ENCODE results near the gene OR2A1. TPM values are rescaled to one million over a fixed set of nuclear protein-coding genes. Genes with fewer than 3 reads are reported as not detected.
"Not testable (repeated sequence)": the region's sequence is repeated elsewhere in the genome, so short reads cannot be mapped to it uniquely, and the experiment has no call there.

Gene OR2A1
- polyA plus RNA-seq = not detected

- not testable (repeated sequence) for H3K36me3 Mint-ChIP-seq; DNase-seq; H3K4me3 Mint-ChIP-seq; H3K4me1 Mint-ChIP-seq; H3K9me3 Mint-ChIP-seq; H3K27ac Mint-ChIP-seq; H3K27me3 Mint-ChIP-seq (ENCODE audit: low read depth in 3 of 3)
These were observed at the start of gene OR2A1 for GRCh38 chr7:144311872-144312469. Gene OR2A1, plus strand, starts transcription at chr7:144312419. Its CDS starts 5,706 bp downstream, at chr7:144318125.

- H3K27ac Mint-ChIP-seq = not testable (repeated sequence)
These were observed 47.5 kb upstream of the OR2A1 start, which contains the start of gene OR2A7 for GRCh38 chr7:144264692-144265091. Gene OR2A7, minus strand, starts transcription at chr7:144264792. Its CDS starts 5,164 bp downstream, at chr7:144259628.

GRCh38 chr7:144269188-144269587 is 43.0 kb upstream of the OR2A1 start, which contains the start of gene CTAGE8:
Gene CTAGE8, minus strand, starts transcription at chr7:144269288. Its CDS starts 38 bp downstream, at chr7:144269250.
- H3K4me1 Mint-ChIP-seq; DNase-seq; H3K36me3 Mint-ChIP-seq; H3K4me3 Mint-ChIP-seq; H3K9me3 Mint-ChIP-seq; H3K27ac Mint-ChIP-seq; H3K27me3 Mint-ChIP-seq (ENCODE audit: low read depth in 3 of 3): not testable (repeated sequence)

More at GRCh38 chr7:144264692-144265091, 47.5 kb upstream of the OR2A1 start, which contains the start of gene OR2A7:
- H3K9me3 Mint-ChIP-seq; H3K4me1 Mint-ChIP-seq; H3K36me3 Mint-ChIP-seq; DNase-seq; H3K4me3 Mint-ChIP-seq; H3K27me3 Mint-ChIP-seq (ENCODE audit: low read depth in 3 of 3): not testable (repeated sequence)

- H3K27me3 Mint-ChIP-seq (ENCODE audit: low read depth in 3 of 3); H3K27ac Mint-ChIP-seq; H3K4me1 Mint-ChIP-seq; H3K4me3 Mint-ChIP-seq; H3K9me3 Mint-ChIP-seq; H3K36me3 Mint-ChIP-seq; DNase-seq: not testable (repeated sequence)
These were observed 36.9 kb upstream of the OR2A1 start for GRCh38 chr7:144275281-144275680.

- not testable (repeated sequence) for H3K27ac Mint-ChIP-seq; DNase-seq; H3K4me3 Mint-ChIP-seq; H3K9me3 Mint-ChIP-seq; H3K4me1 Mint-ChIP-seq; H3K27me3 Mint-ChIP-seq (ENCODE audit: low read depth in 3 of 3); H3K36me3 Mint-ChIP-seq
These were observed 32.2 kb upstream of the OR2A1 start for GRCh38 chr7:144280010-144280409.

GRCh38 chr7:144281981-144282380 is 30.2 kb upstream of the OR2A1 start:
- not testable (repeated sequence) for H3K27ac Mint-ChIP-seq; H3K4me1 Mint-ChIP-seq; H3K36me3 Mint-ChIP-seq; H3K4me3 Mint-ChIP-seq; H3K27me3 Mint-ChIP-seq (ENCODE audit: low read depth in 3 of 3); DNase-seq; H3K9me3 Mint-ChIP-seq

GRCh38 chr7:144282490-144282889 is 29.7 kb upstream of the OR2A1 start:
- H3K4me3 Mint-ChIP-seq; DNase-seq; H3K27ac Mint-ChIP-seq; H3K9me3 Mint-ChIP-seq; H3K4me1 Mint-ChIP-seq; H3K36me3 Mint-ChIP-seq; H3K27me3 Mint-ChIP-seq (ENCODE audit: low read depth in 3 of 3): not testable (repeated sequence)

- H3K4me3 Mint-ChIP-seq; H3K27me3 Mint-ChIP-seq (ENCODE audit: low read depth in 3 of 3); H3K36me3 Mint-ChIP-seq; H3K27ac Mint-ChIP-seq; H3K9me3 Mint-ChIP-seq; DNase-seq; H3K4me1 Mint-ChIP-seq: not testable (repeated sequence)
These were observed 28.5 kb upstream of the OR2A1 start for GRCh38 chr7:144283716-144284115.

- H3K36me3 Mint-ChIP-seq; DNase-seq; H3K4me3 Mint-ChIP-seq; H3K27me3 Mint-ChIP-seq (ENCODE audit: low read depth in 3 of 3); H3K27ac Mint-ChIP-seq; H3K9me3 Mint-ChIP-seq; H3K4me1 Mint-ChIP-seq: not testable (repeated sequence)
These were observed 24.9 kb upstream of the OR2A1 start for GRCh38 chr7:144287171-144287784.

- H3K4me3 Mint-ChIP-seq = not testable (repeated sequence)
These were observed 20.6 kb upstream of the OR2A1 start for GRCh38 chr7:144291607-144292006.

GRCh38 chr7:144292384-144293161 is 19.6 kb upstream of the OR2A1 start:
- H3K9me3 Mint-ChIP-seq; H3K27me3 Mint-ChIP-seq (ENCODE audit: low read depth in 3 of 3); H3K4me1 Mint-ChIP-seq; H3K36me3 Mint-ChIP-seq; DNase-seq; H3K27ac Mint-ChIP-seq: not testable (repeated sequence)
- peak overlapping the region in 1 of 5 donors; percentile 43 for H3K4me3 Mint-ChIP-seq

More at GRCh38 chr7:144291607-144292006, 20.6 kb upstream of the OR2A1 start:
- DNase-seq; H3K27ac Mint-ChIP-seq; H3K36me3 Mint-ChIP-seq; H3K27me3 Mint-ChIP-seq (ENCODE audit: low read depth in 3 of 3); H3K9me3 Mint-ChIP-seq; H3K4me1 Mint-ChIP-seq: not testable (repeated sequence)

- H3K9me3 Mint-ChIP-seq; DNase-seq; H3K27ac Mint-ChIP-seq; H3K36me3 Mint-ChIP-seq; H3K27me3 Mint-ChIP-seq (ENCODE audit: low read depth in 3 of 3); H3K4me1 Mint-ChIP-seq; H3K4me3 Mint-ChIP-seq: not testable (repeated sequence)
These were observed 18.3 kb upstream of the OR2A1 start for GRCh38 chr7:144293794-144294499.

- H3K27ac Mint-ChIP-seq; H3K27me3 Mint-ChIP-seq (ENCODE audit: low read depth in 3 of 3); H3K36me3 Mint-ChIP-seq; H3K4me1 Mint-ChIP-seq; H3K4me3 Mint-ChIP-seq; H3K9me3 Mint-ChIP-seq; DNase-seq: not testable (repeated sequence)
These were observed 9.5 kb upstream of the OR2A1 start for GRCh38 chr7:144302578-144303303.

Data from immature natural killer cell (primary cell).